Neuronal stem cell (in vitro differentiated cells): ENCODE results near the gene CDK5RAP3.

Experiments
- DNase-seq: peaks from one replicate; pipeline ENCODE4 v3.0.0-alpha.2; 2013; ENCODE audit warnings: low spot score
- H2AFZ ChIP-seq: one replicate; pipeline ENCODE4 v1.6.1; 2013; ENCODE audit warnings: mild to moderate bottlenecking, low read length, inconsistent platforms
- H2AK5ac ChIP-seq: 2 replicates; pipeline ENCODE4 v1.6.1; 2013; ENCODE audit warnings: low read depth, mild to moderate bottlenecking, inconsistent platforms, low read length, moderate library complexity, mixed read lengths
- H2BK120ac ChIP-seq: 2 replicates; pipeline ENCODE4 v1.6.1; 2013; ENCODE audit warnings: low read depth, mild to moderate bottlenecking, inconsistent platforms, low read length, moderate library complexity, mixed read lengths
- H2BK12ac ChIP-seq: one replicate; pipeline ENCODE4 v1.6.1; 2013; ENCODE audit warnings: low read length, inconsistent platforms
- H2BK15ac ChIP-seq: 2 replicates; pipeline ENCODE4 v1.6.1; 2013; ENCODE audit warnings: mild to moderate bottlenecking, low read length, inconsistent platforms, mixed read lengths
- H2BK5ac ChIP-seq: one replicate; pipeline ENCODE4 v1.6.1; 2013; ENCODE audit warnings: inconsistent platforms, mild to moderate bottlenecking, low read length, moderate library complexity
- H3K14ac ChIP-seq: one replicate; pipeline ENCODE4 v1.6.1; 2013; ENCODE audit warnings: low read length, inconsistent platforms
- H3K18ac ChIP-seq: 2 replicates; pipeline ENCODE4 v1.6.1; 2013; ENCODE audit warnings: low read length, inconsistent platforms
- H3K23ac ChIP-seq: 2 replicates; pipeline ENCODE4 v1.6.1; 2013; ENCODE audit warnings: low read depth, mild to moderate bottlenecking, mixed read lengths, low read length, inconsistent platforms; ENCODE audit not compliant: poor library complexity
- H3K27ac ChIP-seq: replicated peaks from 3 replicates; pipeline ENCODE4 v1.5.1; 2013; ENCODE audit warnings: low read length, inconsistent platforms
- H3K27me3 ChIP-seq, 3 experiments: 2 replicates each; pipeline ENCODE4 v1.6.1; 2013; ENCODE audit warnings: low read length in 3 of 3, mild to moderate bottlenecking in 2 of 3, inconsistent platforms in 1 of 3, low read depth in 1 of 3, mixed read lengths in 1 of 3, moderate library complexity in 1 of 3; ENCODE audit not compliant: control insufficient read depth in 3 of 3, insufficient read depth in 3 of 3
- H3K36me3 ChIP-seq, 2 donors: replicated peaks in 1 of 2; 2 replicates each; pipeline ENCODE4 v1.6.1; 2013; ENCODE audit warnings: low read length in 2 of 2; ENCODE audit not compliant: control insufficient read depth in 2 of 2, insufficient read depth in 2 of 2
- H3K4ac ChIP-seq: 2 replicates; pipeline ENCODE4 v1.6.1; 2013; ENCODE audit warnings: inconsistent platforms, mild to moderate bottlenecking, low read length, moderate library complexity
- H3K4me1 ChIP-seq, 2 donors: 1 replicate in 1 of 2; 2 replicates in 1 of 2; pipeline ENCODE4 v1.6.1; 2013; ENCODE audit warnings: low read length in 2 of 2, low read depth in 1 of 2; ENCODE audit not compliant: control insufficient read depth in 2 of 2, insufficient read depth in 1 of 2
- H3K4me2 ChIP-seq: one replicate; pipeline ENCODE4 v1.6.1; 2013; ENCODE audit warnings: mild to moderate bottlenecking, low read length, inconsistent platforms; ENCODE audit not compliant: insufficient read depth, poor library complexity, severe bottlenecking
- H3K4me3 ChIP-seq, 2 donors: 2 replicates each; pipeline ENCODE4 v1.5.1; 2013; ENCODE audit warnings: low read length in 2 of 2, mild to moderate bottlenecking in 2 of 2, inconsistent platforms in 1 of 2, moderate library complexity in 1 of 2
- H3K79me1 ChIP-seq: one replicate; pipeline ENCODE4 v1.6.1; 2013; ENCODE audit warnings: low read depth, mild to moderate bottlenecking, inconsistent platforms, low read length, moderate library complexity
- H3K9ac ChIP-seq: one replicate; pipeline ENCODE4 v1.6.1; 2013; ENCODE audit warnings: mild to moderate bottlenecking, low read depth, low read length, inconsistent platforms; ENCODE audit not compliant: poor library complexity
- H3K9me3 ChIP-seq, 2 donors: replicated peaks in 1 of 2; 2 replicates each; pipeline versions ENCODE3 to v1.6.1; 2013; ENCODE audit warnings: low read length in 2 of 2, mild to moderate bottlenecking in 2 of 2, inconsistent platforms in 1 of 2, low read depth in 1 of 2, mixed read lengths in 1 of 2, moderate library complexity in 1 of 2; ENCODE audit not compliant: control insufficient read depth in 2 of 2, insufficient read depth in 1 of 2
- H4K8ac ChIP-seq: one replicate; pipeline ENCODE4 v1.6.1; 2013; ENCODE audit warnings: low read depth, mild to moderate bottlenecking, inconsistent platforms, low read length, moderate library complexity
- H4K91ac ChIP-seq: one replicate; pipeline ENCODE4 v1.6.1; 2013; ENCODE audit warnings: low read length, low read depth, mild to moderate bottlenecking, inconsistent platforms; ENCODE audit not compliant: poor library complexity
- WGBS, 2 donors: extraction: QIAGEN DNeasy Blood & Tissue Kit; methylation state at CpG; one replicate each; pipeline ENCODE4 v1.1.7; 2013; ENCODE audit warnings: missing lambda C conversion rate in 2 of 2, mixed read lengths in 1 of 2; ENCODE audit not compliant: insufficient read length in 2 of 2, insufficient replicate concordance in 1 of 2; ENCODE audit errors: extremely low coverage in 2 of 2; 5-methylcytosine and 5-hydroxymethylcytosine counted together

Gene CDK5RAP3

GRCh38 chr17:47978324-47978723, 7.4 kb downstream of the CDK5RAP3 start:
- WGBS, 2 donors, result no CpG with 5 or more reads among the region's 7 CpGs
- Histone ChIP-seq H4K91ac (peak overlapping the region; percentile 2), H2BK120ac (no peak overlapping the region), H3K27me3 (no peaks in the 10 kb centered on the region), H3K18ac (peak overlapping the region; percentile 78), H3K36me3 (peaks cover 59 to 92% of the 10 kb centered on the region in 2 donors), H2BK12ac (no peak overlapping the region), H2AFZ (no peak overlapping the region), H3K9me3 (no peaks in the 10 kb centered on the region), H2BK15ac (no peak overlapping the region), H3K79me1 (no peaks in the 10 kb centered on the region), H2AK5ac (no peak overlapping the region), H3K4me3 (no peak overlapping the region), H3K23ac (no peak overlapping the region), H2BK5ac (no peak overlapping the region), H4K8ac (no peak overlapping the region), H3K14ac (no peak overlapping the region), H3K4me1 (peaks cover 3 to 7% of the 10 kb centered on the region in 2 donors), H3K4ac (no peak overlapping the region), H3K4me2 (no peak overlapping the region), H3K27ac (no peak overlapping the region), H3K9ac (no peak overlapping the region)
- no peak for DNase-seq

GRCh38 chr17:47980541-47980940, 9.6 kb downstream of the CDK5RAP3 start:
- Histone ChIP-seq H2BK120ac (no peak overlapping the region), H2BK12ac (no peak overlapping the region), H3K4me3 (no peak overlapping the region), H4K91ac (no peak overlapping the region), H3K4ac (no peak overlapping the region), H3K79me1 (no peaks in the 10 kb centered on the region), H3K36me3 (peaks cover 52 to 88% of the 10 kb centered on the region in 2 donors), H3K27me3 (no peaks in the 10 kb centered on the region), H2BK5ac (no peak overlapping the region), H3K18ac (no peak overlapping the region), H3K27ac (no peak overlapping the region), H2BK15ac (no peak overlapping the region), H2AFZ (no peak overlapping the region), H3K4me2 (no peak overlapping the region), H3K4me1 (peaks cover 3 to 8% of the 10 kb centered on the region in 2 donors), H3K9ac (no peak overlapping the region), H3K14ac (no peak overlapping the region), H3K23ac (no peak overlapping the region), H4K8ac (no peak overlapping the region), H3K9me3 (no peaks in the 10 kb centered on the region), H2AK5ac (no peak overlapping the region)
- DNase-seq, result no peak

- Histone ChIP-seq H3K79me1 (no peaks in the 10 kb centered on the region), H3K4me1 (peaks cover 8 to 13% of the 10 kb centered on the region in 2 donors), H3K36me3 (peaks cover 47 to 79% of the 10 kb centered on the region in 2 donors), H3K18ac (no peak overlapping the region), H3K9ac (no peak overlapping the region), H2BK120ac (no peak overlapping the region), H4K91ac (no peak overlapping the region), H3K4me3 (no peak overlapping the region), H2BK15ac (peak overlapping the region; percentile 49), H4K8ac (no peak overlapping the region), H2AFZ (no peak overlapping the region), H3K23ac (no peak overlapping the region), H3K14ac (no peak overlapping the region), H3K27me3 (no peaks in the 10 kb centered on the region), H2BK5ac (peak overlapping the region; percentile 21), H2AK5ac (no peak overlapping the region), H2BK12ac (no peak overlapping the region), H3K4me2 (no peak overlapping the region), H3K4ac (no peak overlapping the region), H3K9me3 (no peaks in the 10 kb centered on the region), H3K27ac (no peak overlapping the region)
- DNase-seq, result no peak
- WGBS, 2 donors, result no CpG with 5 or more reads among the region's 9 CpGs
Measured at GRCh38 chr17:47981462-47981861, 10.5 kb downstream of the CDK5RAP3 start.

- Histone ChIP-seq H2BK12ac (no peak overlapping the region), H2BK5ac (peak overlapping the region; percentile 21), H3K4me2 (no peak overlapping the region), H3K14ac (no peak overlapping the region), H3K9me3 (no peaks in the 10 kb centered on the region), H3K9ac (no peak overlapping the region), H3K36me3 (peaks cover 47 to 75% of the 10 kb centered on the region in 2 donors), H2AFZ (no peak overlapping the region), H3K4ac (no peak overlapping the region), H3K79me1 (no peaks in the 10 kb centered on the region), H2BK15ac (peak overlapping the region; percentile 49), H3K4me3 (no peak overlapping the region), H4K8ac (no peak overlapping the region), H3K27me3 (no peaks in the 10 kb centered on the region), H3K18ac (no peak overlapping the region), H3K27ac (no peak overlapping the region), H3K4me1 (peaks cover 15 to 17% of the 10 kb centered on the region in 2 donors), H2AK5ac (peak overlapping the region; percentile 8), H2BK120ac (peak overlapping the region; percentile 2), H3K23ac (no peak overlapping the region), H4K91ac (no peak overlapping the region)
- WGBS, 2 donors, result no CpG with 5 or more reads among the region's 14 CpGs
- no peak for DNase-seq
Measured at GRCh38 chr17:47982091-47982617, 11.2 kb downstream of the CDK5RAP3 start.
